GM23248 (cell line): Measurements from ENCODE around the gene DACH1. TPM values are rescaled to one million over a fixed set of nuclear protein-coding genes. Genes with fewer than 3 reads are reported as not detected.

Experiments
- DNase-seq: peaks from one replicate; pipeline ENCODE4 v3.0.0-alpha.2; 2015
- H2AFZ ChIP-seq: fragments of 200-600 bp; sonication (generic); 2 replicates; pipeline ENCODE4 v1.6.1; 2016; ENCODE audit warnings: antibody characterized with exemption
- H3F3A ChIP-seq: fragments of 200-600 bp; sonication (generic); 2 replicates; pipeline ENCODE4 v1.6.1; 2016; ENCODE audit warnings: mild to moderate bottlenecking, antibody characterized with exemption, mixed run types; ENCODE audit not compliant: insufficient read depth
- H3K27ac ChIP-seq: fragments of 200-600 bp; sonication (generic); 2 replicates; pipeline ENCODE4 v1.5.1; 2016; ENCODE audit warnings: mild to moderate bottlenecking
- H3K27me3 ChIP-seq: fragments of 200-600 bp; sonication (generic); replicated peaks from 2 replicates; pipeline ENCODE4 v1.6.1; 2016; ENCODE audit warnings: mild to moderate bottlenecking; ENCODE audit not compliant: insufficient read depth
- H3K36me3 ChIP-seq: fragments of 200-600 bp; sonication (generic); 2 replicates; pipeline ENCODE4 v1.6.1; 2016; ENCODE audit warnings: low read depth, mild to moderate bottlenecking
- H3K4me1 ChIP-seq: fragments of 200-600 bp; sonication (generic); 2 replicates; pipeline ENCODE4 v1.6.1; 2016; ENCODE audit warnings: mild to moderate bottlenecking; ENCODE audit not compliant: insufficient read depth
- H3K4me2 ChIP-seq: fragments of 200-600 bp; sonication (generic); one replicate; pipeline ENCODE4 v1.6.1; 2016; ENCODE audit warnings: mild to moderate bottlenecking; ENCODE audit not compliant: unreplicated experiment
- H3K4me3 ChIP-seq: fragments of 200-600 bp; sonication (generic); 2 replicates; pipeline ENCODE4 v1.5.1; 2016; ENCODE audit warnings: mild to moderate bottlenecking
- H3K79me2 ChIP-seq: fragments of 200-600 bp; sonication (generic); 2 replicates; pipeline ENCODE4 v1.6.1; 2016; ENCODE audit warnings: mild to moderate bottlenecking; ENCODE audit not compliant: insufficient read depth
- H3K9ac ChIP-seq: fragments of 200-600 bp; sonication (generic); 2 replicates; pipeline ENCODE4 v1.6.1; 2016; ENCODE audit warnings: mild to moderate bottlenecking
- H3K9me2 ChIP-seq: fragments of 200-600 bp; sonication (generic); 2 replicates; pipeline ENCODE4 v1.6.1; 2016; ENCODE audit warnings: mixed run types, mild to moderate bottlenecking, moderate library complexity; ENCODE audit not compliant: insufficient read depth
- H3K9me3 ChIP-seq: fragments of 200-600 bp; sonication (generic); one replicate; pipeline ENCODE4 v1.6.1; 2017; ENCODE audit warnings: low read depth
- H4K20me1 ChIP-seq: fragments of 200-600 bp; sonication (generic); 2 replicates; pipeline ENCODE4 v1.6.0; 2016; ENCODE audit not compliant: insufficient read depth
- EZH2 ChIP-seq: fragments of 200-600 bp; sonication (generic); IDR thresholded peaks from 2 replicates; pipeline ENCODE4 v1.6.1; 2018; ENCODE audit warnings: antibody characterized with exemption, mild to moderate bottlenecking; ENCODE audit not compliant: insufficient read depth, poor library complexity, severe bottlenecking
- EZH2phosphoT487 ChIP-seq: fragments of 200-600 bp; sonication (generic); IDR thresholded peaks from 2 replicates; pipeline ENCODE4 v1.6.1; 2018; ENCODE audit warnings: antibody characterized with exemption, moderate library complexity, mild to moderate bottlenecking, low read depth; ENCODE audit not compliant: insufficient read depth
- WGBS, 2 experiments: methylation state at CpG; one replicate each; pipeline ENCODE4 v1.1.6; 2015 to 2017; ENCODE audit warnings: low lambda C conversion rate in 2 of 2, low coverage in 1 of 2; ENCODE audit errors: missing lambda C conversion rate in 2 of 2; 5-methylcytosine and 5-hydroxymethylcytosine counted together
- in situ Hi-C: fragments of 300-500 bp; cut with MboI; formaldehyde crosslinking; loops from 2 replicates; pipeline ENCODE4 v1.15.0; 2020
- polyA plus RNA-seq: library from polyadenylated mRNA; unstranded; fragments of >200 nt; fragmentation: Nextera tagmentation; extraction: Ambion mirVana; gene quantifications from 2 replicates; pipeline ENCODE4 v1.2.1, GENCODE V29; 2016
- total RNA-seq: library from RNA; depleted of rRNA; stranded (reverse); fragments of >200 nt; shearing (Covaris generic); gene quantifications from 2 replicates; pipeline ENCODE4 v1.2.3, GENCODE V29; 2014

Gene DACH1
- total and polyA plus RNA-seq, 2 experiments from 2014 or later = not detected

DNA sequence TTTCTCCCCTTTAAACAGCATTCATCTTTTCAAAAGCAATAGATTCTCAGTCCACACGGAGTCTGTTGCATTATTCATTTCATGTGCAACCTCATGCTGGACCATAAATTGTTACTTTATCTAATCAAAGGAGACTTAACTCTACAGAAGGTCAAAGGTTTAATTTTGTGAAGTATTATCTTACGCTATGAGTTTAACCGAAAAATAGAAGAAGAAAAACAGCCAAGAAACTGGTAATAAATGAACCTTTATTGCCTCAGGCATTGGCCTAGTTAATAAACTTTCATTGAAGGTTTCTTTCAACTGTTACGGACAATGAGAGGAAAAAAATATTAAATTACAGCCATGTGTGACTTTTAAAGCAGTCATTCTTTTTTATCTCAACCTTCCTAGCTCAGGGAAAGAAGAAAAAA, 223.6 kb downstream of the DACH1 start:
- H3K27ac ChIP-seq = no peak overlapping the region
- in situ Hi-C loops = no loop called here
- H3K4me2 ChIP-seq = no peak overlapping the region
- H3K4me1 ChIP-seq = no peaks in the 10 kb centered on the region
- 30 to 41% methylated on average over 4 of the region's 4 CpGs for WGBS, 2 experiments
- no peaks in the 10 kb centered on the region for H3F3A ChIP-seq
- H3K36me3 ChIP-seq = no peaks in the 10 kb centered on the region
- H3K27me3 ChIP-seq = no peaks in the 10 kb centered on the region
- TF ChIP-seq EZH2 (no peak), EZH2phosphoT487 (no peak)
- no peaks in the 10 kb centered on the region for H4K20me1 ChIP-seq
- no peaks in the 10 kb centered on the region for H3K9me3 ChIP-seq
- H3K9me2 ChIP-seq = no peaks in the 10 kb centered on the region
- H2AFZ ChIP-seq = no peak overlapping the region
- DNase-seq = no peak
- H3K9ac ChIP-seq = no peak overlapping the region
- no peaks in the 10 kb centered on the region for H3K79me2 ChIP-seq
- no peak overlapping the region for H3K4me3 ChIP-seq

DNA sequence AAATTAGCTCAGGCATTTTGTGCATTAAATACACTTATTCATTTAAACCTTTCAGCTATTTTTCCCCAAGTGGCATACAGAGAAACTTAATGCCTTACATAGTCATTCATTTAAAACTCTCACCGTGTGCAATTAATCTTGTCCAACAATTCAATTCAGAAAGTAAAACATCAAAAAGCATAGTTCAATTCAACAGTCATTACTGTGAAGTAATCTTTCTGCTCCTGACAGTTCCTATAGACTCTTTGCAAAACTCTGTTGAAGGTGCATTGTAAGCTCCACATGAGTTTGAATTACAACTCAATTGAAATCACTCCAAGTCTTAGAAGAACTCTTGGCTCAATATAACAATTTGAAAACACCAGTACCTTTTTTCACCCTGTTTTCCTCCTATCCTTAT, 228.3 kb downstream of the DACH1 start:
- Histone ChIP-seq H3K27me3 (no peaks in the 10 kb centered on the region), H3K9me2 (no peaks in the 10 kb centered on the region), H3K79me2 (no peaks in the 10 kb centered on the region), H3K9ac (no peak overlapping the region), H3K4me2 (no peak overlapping the region), H3K27ac (no peak overlapping the region), H3K4me3 (no peak overlapping the region), H3K4me1 (no peaks in the 10 kb centered on the region), H3K36me3 (no peaks in the 10 kb centered on the region), H3K9me3 (no peaks in the 10 kb centered on the region), H4K20me1 (no peaks in the 10 kb centered on the region), H2AFZ (no peak overlapping the region), H3F3A (no peaks in the 10 kb centered on the region)
- in situ Hi-C loops = no loop called here
- no peak for TF ChIP-seq EZH2phosphoT487
- TF ChIP-seq EZH2 = no peak
- WGBS, 2 experiments = 3 to 5% methylated on average over 1 of the region's 1 CpG
- DNase-seq = no peak

DNA sequence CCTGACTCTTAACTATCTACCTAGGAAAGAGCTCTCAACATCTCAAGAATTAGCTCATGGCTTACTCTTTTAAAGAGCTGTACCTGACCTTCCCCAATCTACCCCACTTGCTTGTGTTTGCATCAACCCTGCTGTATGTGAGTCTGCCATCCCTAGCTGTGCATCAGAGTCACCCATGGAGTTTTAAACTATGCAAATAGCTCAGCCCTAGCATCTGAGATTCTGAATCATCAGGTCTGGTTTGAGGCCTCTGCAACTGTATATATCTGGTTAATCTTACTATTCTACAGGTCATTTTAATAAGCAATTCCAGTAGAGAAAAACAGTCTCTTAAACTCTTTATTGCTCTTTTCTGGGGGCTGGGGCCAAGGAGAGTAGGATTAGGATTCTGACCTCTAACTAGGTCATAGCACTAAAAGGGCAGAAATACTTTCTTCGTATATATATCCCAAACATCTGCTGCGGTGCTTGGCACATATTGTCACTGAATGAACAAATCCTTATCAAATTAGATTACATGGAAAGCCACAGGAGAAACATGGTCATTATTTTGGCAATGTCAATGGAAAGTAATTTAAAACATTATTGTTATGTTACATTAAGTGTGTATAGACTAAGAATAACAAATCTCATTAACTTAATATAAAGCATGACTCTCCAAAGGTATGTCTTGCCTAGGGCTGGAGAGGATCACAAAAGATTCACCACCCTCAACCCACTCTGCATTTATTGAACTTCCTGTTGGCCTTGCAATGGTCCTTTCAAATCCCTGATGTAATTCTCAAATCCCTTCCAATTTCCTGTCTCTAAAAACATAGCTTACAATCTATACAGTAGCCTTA, 232.2 kb downstream of the DACH1 start:
- no peaks in the 10 kb centered on the region for H4K20me1 ChIP-seq
- no peak for DNase-seq
- no peaks in the 10 kb centered on the region for H3F3A ChIP-seq
- TF ChIP-seq EZH2phosphoT487 (no peak), EZH2 (no peak)
- no peak overlapping the region for H3K4me3 ChIP-seq
- in situ Hi-C loops = no loop called here
- H3K36me3 ChIP-seq = no peaks in the 10 kb centered on the region
- no peak overlapping the region for H2AFZ ChIP-seq
- WGBS, 2 experiments = 28 to 39% methylated on average over 2 of the region's 2 CpGs
- H3K4me1 ChIP-seq = no peaks in the 10 kb centered on the region
- H3K9me3 ChIP-seq = peaks cover 3% of the 10 kb centered on the region
- H3K9ac ChIP-seq = no peak overlapping the region
- H3K27me3 ChIP-seq = no peaks in the 10 kb centered on the region
- no peaks in the 10 kb centered on the region for H3K9me2 ChIP-seq
- H3K79me2 ChIP-seq = no peaks in the 10 kb centered on the region
- H3K4me2 ChIP-seq = no peak overlapping the region
- no peak overlapping the region for H3K27ac ChIP-seq

DNA sequence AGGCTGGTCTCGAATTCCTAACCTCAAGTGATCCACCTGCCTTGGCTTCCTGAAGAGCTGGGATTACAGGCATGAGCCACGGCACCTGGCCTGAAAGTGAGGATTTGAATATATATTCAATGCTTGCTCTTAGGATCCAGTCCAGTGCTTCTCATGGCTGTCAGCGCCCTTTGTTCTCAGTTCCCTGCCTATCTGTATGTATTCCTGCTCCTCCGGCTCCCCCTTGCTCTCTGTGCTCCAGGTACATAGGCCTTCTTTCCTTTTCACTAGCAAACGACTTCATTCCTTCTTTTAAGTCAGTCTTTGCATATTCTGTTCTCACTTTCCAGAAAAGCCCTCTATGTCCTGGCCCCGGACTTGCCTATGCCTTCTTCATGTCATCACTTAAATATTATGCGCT, 232.8 kb downstream of the DACH1 start:
- Histone ChIP-seq H2AFZ (no peak overlapping the region), H3K4me1 (no peaks in the 10 kb centered on the region), H4K20me1 (no peaks in the 10 kb centered on the region), H3K4me3 (no peak overlapping the region), H3K27ac (no peak overlapping the region), H3K27me3 (no peaks in the 10 kb centered on the region), H3K9ac (no peak overlapping the region), H3K79me2 (no peaks in the 10 kb centered on the region), H3K36me3 (no peaks in the 10 kb centered on the region), H3K9me2 (no peaks in the 10 kb centered on the region), H3K4me2 (no peak overlapping the region), H3K9me3 (peaks cover 5% of the 10 kb centered on the region), H3F3A (no peaks in the 10 kb centered on the region)
- no peak for DNase-seq
- in situ Hi-C loops = no loop called here
- TF ChIP-seq EZH2phosphoT487 (no peak), EZH2 (no peak)
- 36 to 41% methylated on average over 7 of the region's 7 CpGs for WGBS, 2 experiments
